Measurements from ENCODE around the gene SNF8.

SNF8 gene

GRCh38 chr17:48883171-48883570, 61.5 kb downstream of the SNF8 start:
- H3K36me3 ChIP-seq: no peaks in the 10 kb centered on the region
- no peak overlapping the region for H3K4me3 ChIP-seq (ENCODE audit: low read depth, low read length)
- DNase-seq: no peak
- H3K9me3 ChIP-seq: no peaks in the 10 kb centered on the region
- TF ChIP-seq, protein P1, sequence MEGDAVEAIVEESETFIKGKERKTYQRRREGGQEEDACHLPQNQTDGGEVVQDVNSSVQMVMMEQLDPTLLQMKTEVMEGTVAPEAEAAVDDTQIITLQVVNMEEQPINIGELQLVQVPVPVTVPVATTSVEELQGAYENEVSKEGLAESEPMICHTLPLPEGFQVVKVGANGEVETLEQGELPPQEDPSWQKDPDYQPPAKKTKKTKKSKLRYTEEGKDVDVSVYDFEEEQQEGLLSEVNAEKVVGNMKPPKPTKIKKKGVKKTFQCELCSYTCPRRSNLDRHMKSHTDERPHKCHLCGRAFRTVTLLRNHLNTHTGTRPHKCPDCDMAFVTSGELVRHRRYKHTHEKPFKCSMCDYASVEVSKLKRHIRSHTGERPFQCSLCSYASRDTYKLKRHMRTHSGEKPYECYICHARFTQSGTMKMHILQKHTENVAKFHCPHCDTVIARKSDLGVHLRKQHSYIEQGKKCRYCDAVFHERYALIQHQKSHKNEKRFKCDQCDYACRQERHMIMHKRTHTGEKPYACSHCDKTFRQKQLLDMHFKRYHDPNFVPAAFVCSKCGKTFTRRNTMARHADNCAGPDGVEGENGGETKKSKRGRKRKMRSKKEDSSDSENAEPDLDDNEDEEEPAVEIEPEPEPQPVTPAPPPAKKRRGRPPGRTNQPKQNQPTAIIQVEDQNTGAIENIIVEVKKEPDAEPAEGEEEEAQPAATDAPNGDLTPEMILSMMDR (IDR thresholded peaks at IDR 0.05; ENCODE audit: low read depth, low read length): no peak
- peaks cover 7% of the 10 kb centered on the region; the same call in 1 of the 2 replicates for H3K27me3 ChIP-seq
- no peaks in the 10 kb centered on the region for H3K4me1 ChIP-seq

DNA sequence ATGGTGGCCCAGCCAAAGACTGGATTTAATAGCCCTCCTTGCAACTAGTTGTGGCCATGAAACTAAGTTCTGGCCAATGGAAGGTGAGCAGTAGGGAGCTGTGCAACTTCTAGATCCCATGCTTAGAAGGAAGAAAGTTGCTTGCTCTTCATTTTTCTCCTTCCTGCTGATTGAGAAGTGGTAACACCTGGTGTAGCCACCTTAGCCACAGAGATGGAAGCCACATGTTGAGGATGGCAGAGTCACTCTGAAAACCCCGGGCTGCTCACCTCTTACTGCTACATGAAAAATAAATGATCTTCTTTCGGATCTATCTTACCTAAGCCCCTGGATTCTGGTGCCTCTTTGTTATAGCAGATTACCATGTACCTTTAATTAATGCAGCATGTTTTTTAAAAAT, 62.4 kb downstream of the SNF8 start:
- H3K4me1 ChIP-seq: no peaks in the 10 kb centered on the region
- TF ChIP-seq, protein P1 (IDR thresholded peaks at IDR 0.05; ENCODE audit: low read depth, low read length): no peak
- DNase-seq: no peak
- peaks cover 11% of the 10 kb centered on the region for H3K27me3 ChIP-seq
- H3K4me3 ChIP-seq (ENCODE audit: low read depth, low read length): no peak overlapping the region
- no peaks in the 10 kb centered on the region for H3K36me3 ChIP-seq
- no peaks in the 10 kb centered on the region for H3K9me3 ChIP-seq

Measured in BE2C (cell line).